NCI-H187 (cell line): ENCODE results near the gene SYT13.

Experiments
- DNase-seq, 2 experiments: peaks; one replicate each; lab custom pipeline; 2025; lab: John Stamatoyannopoulos, UW

SYT13 gene

DNA sequence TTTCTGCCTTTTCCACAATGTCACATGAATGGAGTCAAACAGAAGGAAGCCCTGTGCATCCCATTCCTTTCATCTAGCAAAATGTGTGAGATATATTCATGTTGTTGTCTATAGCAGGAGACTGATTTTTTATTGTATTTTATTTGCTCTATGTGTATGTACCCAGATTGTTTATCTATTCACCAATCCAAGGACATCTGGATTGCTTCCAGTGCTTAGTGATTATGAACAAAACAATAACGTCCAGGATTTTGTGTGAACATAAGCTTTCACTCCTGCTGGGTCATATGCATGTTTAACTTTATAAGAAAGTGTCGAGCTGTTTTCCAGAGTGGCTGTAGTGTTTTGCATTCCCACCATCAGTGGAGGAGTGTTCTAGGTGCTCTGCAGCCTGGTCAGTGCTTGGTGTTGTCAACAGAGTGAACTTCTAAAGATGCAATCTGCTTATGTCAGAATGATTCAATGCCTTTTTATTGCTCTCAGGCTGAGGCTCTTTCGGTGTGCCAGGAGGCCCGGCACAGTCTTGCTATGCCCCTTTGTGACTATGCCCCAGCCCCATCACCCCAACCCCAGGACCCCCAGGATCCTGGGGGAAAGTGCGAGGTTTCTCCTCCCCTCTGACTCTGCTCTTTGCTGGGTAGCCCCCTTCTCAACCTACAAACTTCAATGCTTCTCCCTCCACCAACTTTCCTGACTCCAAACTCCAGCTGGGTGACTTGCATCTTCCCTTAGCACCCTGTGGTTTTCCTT lies 19.9 kb upstream of the SYT13 start:
- no peak for DNase-seq

- DNase-seq, result no peak
Observed at GRCh38 chr11:45304992-45305335, 18.8 kb upstream of the SYT13 start.

DNA sequence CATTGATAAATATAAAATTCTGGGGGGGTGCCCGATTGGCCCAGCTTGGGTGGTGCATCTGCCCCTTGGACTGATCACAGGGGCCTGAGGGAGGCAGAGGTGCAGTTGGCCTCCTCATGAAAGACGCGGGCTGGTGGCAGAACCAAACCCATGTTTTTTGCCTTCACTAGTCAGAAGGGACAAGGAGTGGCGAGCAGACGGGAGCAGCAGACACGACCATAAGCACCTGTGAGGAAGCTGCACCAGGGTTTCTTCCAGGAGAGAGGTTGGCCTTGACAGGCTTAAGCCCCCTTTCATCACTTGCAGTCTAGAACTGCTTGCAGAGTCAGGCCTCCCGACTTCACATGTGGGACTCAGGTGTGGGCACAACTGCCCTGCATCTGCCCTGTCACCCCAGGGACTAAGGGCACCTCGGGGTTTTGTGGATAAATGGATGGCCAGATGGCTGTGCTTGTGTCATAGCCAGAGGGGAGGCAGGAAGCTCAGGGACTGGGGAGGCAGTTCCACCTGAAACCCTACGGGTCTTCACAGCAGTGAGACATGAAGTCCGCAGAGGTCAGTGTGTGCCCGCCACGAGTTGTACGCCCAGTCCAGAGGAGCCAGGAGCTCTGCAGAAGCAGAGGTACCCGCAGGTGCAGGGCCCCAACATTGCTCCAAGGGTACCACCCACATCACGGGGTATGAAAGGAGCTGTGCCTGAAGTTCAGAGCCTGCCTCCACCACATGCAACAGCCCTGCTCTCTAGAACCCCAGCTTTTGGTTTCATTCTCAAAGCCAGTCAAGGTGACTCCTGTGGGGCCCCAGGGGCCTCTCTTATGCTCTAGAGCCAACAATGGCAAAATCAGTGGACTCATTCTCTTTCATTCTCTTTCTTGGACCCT lies 18.2 kb upstream of the SYT13 start:
- no peak for DNase-seq

GRCh38 chr11:45303316-45303715 lies 17.2 kb upstream of the SYT13 start:
- no peak for DNase-seq

- DNase-seq, result no peak
Observed at GRCh38 chr11:45301537-45302246, 15.6 kb upstream of the SYT13 start.

DNA sequence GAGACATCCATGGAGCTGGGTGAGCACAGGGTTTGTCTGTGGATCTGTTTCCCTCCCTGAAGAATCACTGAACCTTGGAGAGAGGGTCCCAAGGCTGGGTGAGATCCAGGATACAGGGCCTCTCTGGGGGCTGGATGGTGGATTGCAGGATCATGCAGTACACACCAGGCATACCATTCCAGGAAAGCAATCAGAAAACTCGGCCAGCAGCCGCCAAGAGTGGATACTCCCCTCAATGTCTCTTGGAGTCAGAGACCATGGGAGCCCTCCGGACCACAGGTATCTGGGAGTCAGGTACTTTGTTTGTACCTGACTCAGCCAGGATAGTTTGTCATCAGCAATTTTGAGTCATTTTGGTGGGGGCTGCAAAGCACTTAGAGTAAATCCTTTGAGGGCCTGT lies 14.6 kb upstream of the SYT13 start:
- DNase-seq, result no peak

DNA sequence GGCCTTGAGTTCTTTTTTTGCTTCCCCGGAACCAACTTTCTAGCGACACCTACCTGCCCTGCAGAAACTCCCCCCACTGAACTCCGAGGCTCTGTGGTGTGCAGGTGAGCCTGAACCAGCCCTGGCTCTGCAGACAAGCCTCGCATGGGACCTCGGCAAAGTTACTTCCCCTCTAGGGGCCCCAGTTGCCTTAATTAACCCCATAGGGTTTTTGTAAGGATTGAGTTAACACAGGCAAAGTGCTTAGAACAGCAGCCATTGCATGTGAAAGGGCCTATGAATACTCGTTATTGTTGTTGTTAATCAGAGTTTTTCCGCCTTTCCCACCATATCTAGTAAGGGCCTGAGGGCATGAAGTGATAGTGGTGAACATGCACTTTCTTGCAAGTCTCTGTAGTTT lies 12.6 kb upstream of the SYT13 start:
- DNase-seq, result no peak

DNA sequence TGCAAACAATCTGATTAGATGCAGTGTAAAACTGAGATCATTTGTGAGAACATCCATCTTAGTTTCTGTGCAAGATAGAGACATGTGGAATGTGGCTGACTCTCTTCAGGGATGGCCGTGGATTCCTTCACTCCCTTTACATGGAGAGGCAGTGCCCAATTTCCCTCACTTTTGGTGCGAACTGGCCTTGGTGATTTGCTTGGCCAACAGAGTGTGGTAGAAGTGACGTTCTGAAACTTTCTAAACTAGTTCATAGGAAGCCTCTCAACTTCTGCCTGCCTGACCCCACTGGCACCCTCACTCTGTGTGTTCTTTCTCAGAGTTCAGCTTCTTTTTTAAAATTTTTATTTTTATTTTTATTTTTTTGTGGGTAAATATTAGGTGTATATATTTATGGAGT lies 9.9 kb upstream of the SYT13 start:
- DNase-seq, result no peak

DNA sequence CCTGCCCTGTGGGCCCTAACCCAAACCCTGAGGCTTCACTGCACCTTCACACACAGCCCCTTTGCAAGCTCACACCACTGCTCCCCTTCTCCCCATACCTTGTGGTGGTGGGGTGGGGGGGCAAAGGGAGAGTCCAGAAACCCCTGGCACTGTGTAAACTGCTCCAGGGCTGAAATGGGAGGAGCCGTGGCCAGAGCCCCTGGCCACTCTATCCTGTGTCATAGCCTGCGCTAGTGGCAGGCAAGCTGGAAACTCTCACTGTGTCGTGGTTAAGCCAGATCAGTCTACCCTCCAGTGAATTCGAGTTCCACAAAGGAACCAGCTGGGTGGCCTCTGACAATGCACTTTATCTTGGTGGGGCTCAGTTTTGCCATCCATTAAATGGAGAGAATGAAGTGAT lies 8.4 kb upstream of the SYT13 start:
- no peak for DNase-seq

DNA sequence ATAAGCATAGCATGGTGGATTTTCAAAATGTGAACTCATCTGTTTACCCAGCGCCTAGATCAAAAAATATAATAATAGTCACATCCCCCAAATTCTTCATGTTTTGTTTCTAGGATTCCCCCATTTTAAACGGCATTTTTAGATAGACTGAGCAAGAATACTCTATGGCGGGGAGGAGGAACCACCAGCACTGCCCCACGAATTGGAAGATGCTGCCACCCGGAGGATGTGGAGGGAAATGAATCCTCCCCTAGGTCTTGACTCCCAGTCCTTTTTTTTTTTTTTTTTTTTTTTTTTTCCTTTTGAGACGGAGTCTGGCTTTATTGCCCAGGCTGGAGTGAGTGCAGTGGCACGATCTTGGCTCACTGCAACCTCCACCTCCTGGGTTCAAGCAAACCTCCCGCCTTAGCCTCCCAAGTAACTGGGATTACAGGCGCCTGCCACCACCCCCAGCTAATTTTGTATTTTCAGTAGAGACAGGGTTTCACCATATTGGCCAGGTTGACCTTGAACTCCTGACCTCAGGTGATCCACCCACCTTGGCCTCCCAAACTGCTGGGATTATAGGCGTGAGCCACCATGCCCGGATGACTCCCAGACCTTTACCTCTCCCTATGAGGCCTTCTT lies 7.5 kb upstream of the SYT13 start:
- peak; percentile 45 to 56 for DNase-seq

- DNase-seq, result no peak
Observed at GRCh38 chr11:45290586-45290985, 4.4 kb upstream of the SYT13 start.

DNA sequence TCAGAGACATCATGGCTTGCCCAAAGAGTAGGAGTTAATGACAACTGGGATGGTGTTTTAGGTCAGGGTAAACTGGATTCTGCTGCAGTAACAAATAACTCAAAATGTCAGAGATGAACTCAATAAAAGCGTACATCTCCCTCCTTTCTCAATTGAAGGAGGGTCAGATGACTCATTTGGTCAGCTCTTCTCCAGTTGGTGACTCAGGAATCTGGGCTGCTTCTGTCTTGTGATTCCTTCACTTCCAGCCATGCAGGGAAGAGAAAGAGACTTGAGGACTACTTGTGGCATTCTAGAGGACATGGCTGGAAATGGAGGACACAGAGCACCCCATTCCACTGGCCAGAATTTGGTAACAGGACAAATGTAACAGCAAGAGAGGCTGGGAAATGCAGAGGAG lies 3.2 kb upstream of the SYT13 start:
- DNase-seq, result no peak

GRCh38 chr11:45288339-45288738 lies 2.2 kb upstream of the SYT13 start:
- no peak for DNase-seq

DNA sequence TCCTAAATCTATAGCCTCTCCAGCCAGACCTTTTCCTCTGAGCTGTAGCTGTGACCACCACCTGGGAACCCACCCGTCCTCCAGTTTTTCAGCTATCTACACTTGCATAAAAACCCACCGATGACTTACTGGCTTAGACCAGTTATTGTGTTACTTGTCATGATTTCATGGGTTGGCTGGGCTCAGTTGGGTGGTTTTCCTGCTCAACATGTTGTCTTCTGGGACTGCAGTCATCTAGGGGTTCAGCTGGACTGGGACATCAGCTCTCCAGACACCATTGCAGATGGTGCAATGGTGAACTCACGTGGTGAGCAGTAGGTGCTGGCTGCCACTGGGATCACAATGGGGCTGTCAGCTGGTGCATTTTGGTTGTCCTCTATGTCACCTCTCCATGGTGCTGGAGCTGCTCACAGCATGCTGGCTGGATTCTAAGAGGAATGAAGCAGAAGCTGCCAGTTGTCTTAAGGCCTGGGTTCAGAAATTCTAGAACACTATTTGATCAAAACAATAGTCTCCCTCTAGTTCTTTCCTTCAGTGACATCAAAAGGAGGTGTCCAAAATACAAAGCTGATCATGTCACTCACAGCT lies 1.3 kb upstream of the SYT13 start:
- no peak for DNase-seq

DNA sequence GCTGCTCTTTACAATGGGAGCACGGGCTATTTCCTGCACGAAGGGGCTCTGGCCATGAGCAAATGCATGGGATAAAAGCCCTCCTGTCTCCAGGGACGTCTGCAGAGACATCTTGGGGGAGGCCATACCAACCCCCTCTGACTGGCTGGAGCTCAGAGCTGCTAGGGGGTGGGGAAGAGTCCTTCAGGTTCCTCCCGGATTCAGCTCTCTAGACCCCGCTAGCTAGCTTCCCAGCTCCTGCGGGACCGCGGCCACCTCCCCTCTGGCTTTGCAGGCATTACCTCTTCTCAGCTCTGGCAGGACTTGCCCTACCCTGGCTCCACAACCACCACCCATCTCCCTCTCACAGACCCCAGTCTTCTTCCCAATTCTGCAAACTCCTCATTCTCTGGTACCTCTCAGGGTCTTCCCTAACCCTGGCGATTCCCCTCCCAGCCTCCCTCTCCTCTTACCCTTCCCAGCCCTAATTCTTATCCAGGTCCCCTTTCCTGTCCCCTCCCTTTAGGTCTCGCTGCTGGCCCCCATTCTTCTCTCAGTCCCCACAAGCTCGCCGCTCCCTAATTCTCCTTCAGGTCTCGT lies 802 bp downstream of the SYT13 start:
- no peak for DNase-seq

GRCh38 chr11:45282081-45282480 lies 4.1 kb downstream of the SYT13 start:
- DNase-seq, result no peak

DNA sequence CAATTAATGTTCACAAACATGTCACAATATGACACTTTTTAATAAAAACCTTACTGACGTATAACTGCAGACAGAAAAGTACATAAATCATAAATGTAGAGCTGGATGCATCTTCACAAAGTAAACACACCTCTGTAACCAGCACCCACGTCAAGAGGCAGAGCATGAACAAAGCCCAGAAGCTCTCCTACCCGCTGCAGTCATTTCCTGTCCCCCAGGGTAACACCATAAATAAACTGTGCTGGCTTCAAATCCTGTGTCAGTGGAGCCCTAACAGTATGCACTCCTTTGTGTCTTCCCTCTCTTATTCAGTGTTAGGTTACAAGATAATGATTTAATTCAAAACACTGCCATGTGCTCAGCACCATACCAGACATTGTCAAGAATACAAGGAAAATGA lies 5.7 kb downstream of the SYT13 start:
- DNase-seq, result peak in 1 of 2 experiments; percentile 36

DNA sequence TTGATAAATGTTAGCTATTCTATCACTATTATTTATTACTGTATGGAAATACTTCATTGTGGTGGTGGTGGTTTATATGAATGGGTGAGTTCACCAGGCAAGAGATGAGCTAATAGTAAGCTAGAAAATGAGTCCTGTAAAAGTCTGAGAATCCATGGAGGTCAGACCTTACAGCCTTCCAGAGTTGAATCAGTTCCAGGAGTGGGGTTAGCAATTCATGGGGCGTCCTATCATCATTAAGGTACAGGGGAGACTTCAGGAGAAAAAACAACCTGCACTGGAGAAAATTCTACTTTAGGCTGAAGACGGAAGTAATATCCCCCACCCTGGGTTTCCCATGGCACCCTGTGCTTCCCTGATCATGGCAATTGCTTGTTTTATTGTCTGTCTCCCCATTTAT lies 6.5 kb downstream of the SYT13 start:
- DNase-seq, result no peak

DNA sequence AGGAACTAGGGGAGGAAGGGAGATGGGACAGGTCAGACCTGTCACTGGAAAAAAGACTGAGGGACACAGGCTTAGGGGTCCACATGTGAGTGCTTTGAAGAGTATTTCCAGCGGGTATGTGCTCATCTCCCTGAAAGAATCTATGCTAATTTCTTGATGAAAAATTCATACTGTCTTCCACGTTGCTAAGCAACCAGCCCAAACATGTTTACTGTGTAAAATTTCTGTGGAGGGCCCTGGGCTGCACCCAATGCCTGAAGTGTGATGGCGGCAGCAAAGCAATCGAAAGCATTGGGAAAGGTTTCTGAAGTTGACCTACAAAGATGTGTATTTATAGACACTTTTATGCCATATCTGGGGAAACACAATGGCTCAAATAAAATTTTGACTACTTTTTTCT lies 7.4 kb downstream of the SYT13 start:
- no peak for DNase-seq

GRCh38 chr11:45275828-45276227 lies 10.3 kb downstream of the SYT13 start:
- DNase-seq, result no peak

DNA sequence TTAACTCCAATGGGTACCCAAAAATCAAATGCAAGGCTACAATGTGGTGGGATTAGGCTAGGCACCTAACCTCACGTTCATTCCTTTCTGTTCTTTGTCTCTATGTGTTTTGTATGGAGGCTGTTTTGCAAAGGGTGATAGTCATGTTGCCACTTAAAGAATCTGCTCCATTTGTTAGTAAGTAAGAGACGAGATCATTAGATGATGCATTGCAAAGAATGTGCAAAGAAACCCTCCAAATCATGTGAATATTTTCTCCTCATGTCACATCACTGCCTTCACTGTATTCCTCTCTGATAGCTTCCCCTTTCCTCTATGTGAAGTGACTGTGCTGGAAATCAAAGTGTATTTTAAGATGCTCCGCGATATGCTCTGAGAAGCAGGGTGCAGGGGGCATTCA lies 11.9 kb downstream of the SYT13 start:
- DNase-seq, result no peak

- DNase-seq, result no peak
Observed at GRCh38 chr11:45273509-45273908, 12.6 kb downstream of the SYT13 start.
